SK-N-SH treated with all-trans-retinoic acid at 6 μM for 48 hours (cell line): Measurements from ENCODE around the gene ZBTB4.

ENCODE experiments used
- BACH2 ChIP-seq: fragments of 250-450 bp; sonication (Bioruptor Pico); IDR thresholded peaks from 2 replicates; pipeline ENCODE4 v1.9.0; 2021; ENCODE audit warnings: mild to moderate bottlenecking, borderline replicate concordance
- CREB5 ChIP-seq: fragments of 250-450 bp; sonication (Bioruptor Pico); IDR thresholded peaks from 2 replicates; pipeline ENCODE4 v1.5.1; 2020; ENCODE audit warnings: low read depth, mild to moderate bottlenecking, moderate library complexity
- CSDC2 ChIP-seq: fragments of 250-450 bp; sonication (Bioruptor Pico); IDR thresholded peaks from 2 replicates; pipeline ENCODE4 v1.5.0; 2020; ENCODE audit warnings: mild to moderate bottlenecking, moderate library complexity
- ISL1 ChIP-seq: fragments of 250-450 bp; sonication (Bioruptor Pico); IDR thresholded peaks from 2 replicates; pipeline ENCODE4 v2.1.2; 2022; ENCODE audit warnings: mild to moderate bottlenecking, moderate library complexity
- PATZ1 ChIP-seq: fragments of 250-450 bp; sonication (Bioruptor Pico); IDR thresholded peaks from 2 replicates; pipeline ENCODE4 v1.8.0; 2020; ENCODE audit warnings: mild to moderate bottlenecking, moderate library complexity, borderline replicate concordance
- RARB ChIP-seq: fragments of 250-450 bp; sonication (Bioruptor Pico); IDR thresholded peaks from 2 replicates; pipeline ENCODE4 v1.8.0; 2021; ENCODE audit warnings: mild to moderate bottlenecking, moderate library complexity
- TCF4 ChIP-seq: fragments of 250-450 bp; sonication (Bioruptor Pico); IDR thresholded peaks from 2 replicates; pipeline ENCODE4 v1.8.0; 2021; ENCODE audit warnings: mild to moderate bottlenecking, moderate library complexity, borderline replicate concordance
- TSHZ2 ChIP-seq: fragments of 250-450 bp; sonication (Bioruptor Pico); IDR thresholded peaks from 2 replicates; pipeline ENCODE4 v1.5.0; 2020; ENCODE audit warnings: mild to moderate bottlenecking, moderate library complexity
- ZNF565 ChIP-seq: fragments of 450-650 bp; formaldehyde crosslinking; conservative IDR thresholded peaks from 2 replicates; pipeline ENCODE4 v1.5.0; 2020; ENCODE audit warnings: low read depth, mild to moderate bottlenecking, moderate library complexity
- ZNF70 ChIP-seq: fragments of 450-650 bp; formaldehyde crosslinking; IDR thresholded peaks from 2 replicates; pipeline ENCODE4 v1.5.0; 2020; ENCODE audit warnings: mild to moderate bottlenecking, moderate library complexity

- TF ChIP-seq TCF4 (no peak), ZNF70 (no peak), TSHZ2 (no peak), CREB5 (CRISPR knock-in tag) (no peak), PATZ1 (no peak), ZNF565 (CRISPR knock-in tag) (no peak), ISL1 (CRISPR knock-in tag) (no peak), CSDC2 (CRISPR knock-in tag) (no peak), BACH2 (CRISPR knock-in tag) (no peak), RARB (CRISPR knock-in tag) (no peak)
Observed at GRCh38 chr17:7495906-7496434, 16.5 kb upstream of the ZBTB4 start.
